Fibroblast of villous mesenchyme (primary cell): ENCODE results near the gene PCAT6. TPM values are rescaled to one million over a fixed set of nuclear protein-coding genes. Genes with fewer than 3 reads are reported as not detected.
"Not testable (repeated sequence)": the region's sequence is repeated elsewhere in the genome, so short reads cannot be mapped to it uniquely, and the experiment has no call there.

ENCODE experiments used
- DNase-seq: peaks from one replicate; pipeline ENCODE4 v3.0.0-alpha.2; 2010; ENCODE audit warnings: low read depth
- H3K4me3 ChIP-seq: 2 replicates; pipeline ENCODE4 v1.5.1; 2011; ENCODE audit warnings: low read depth, mild to moderate bottlenecking, low read length
- CTCF ChIP-seq: IDR thresholded peaks from 2 replicates; pipeline ENCODE4 v1.5.1; 2012; ENCODE audit warnings: low read depth, mild to moderate bottlenecking, low read length; ENCODE audit not compliant: insufficient read depth
- total RNA-seq: library from RNA; depleted of rRNA; stranded (reverse); fragments of >200 nt; gene quantifications from 2 replicates; pipeline ENCODE4 v1.2.3, GENCODE V29; 2012

The PCAT6 gene
- total RNA-seq, 1 donor, result not detected

- no peak overlapping the region for H3K4me3 ChIP-seq
- DNase-seq, result no peak
- no peak for TF ChIP-seq CTCF
These were observed 19.5 kb upstream of the PCAT6 start for GRCh38 chr1:202791077-202791747.

- TF ChIP-seq CTCF, result no peak
These were observed 16.6 kb upstream of the PCAT6 start for GRCh38 chr1:202794051-202794740.

GRCh38 chr1:202794931-202795330 is 15.8 kb upstream of the PCAT6 start:
- H3K4me3 ChIP-seq, DNase-seq: not testable (repeated sequence)

More at GRCh38 chr1:202794051-202794740, 16.6 kb upstream of the PCAT6 start:
- H3K4me3 ChIP-seq, result no peak overlapping the region
- no peak for DNase-seq

- DNase-seq, result no peak
- TF ChIP-seq CTCF, result no peak
- no peak overlapping the region for H3K4me3 ChIP-seq
These were observed 14.1 kb upstream of the PCAT6 start for GRCh38 chr1:202796670-202797069.

- DNase-seq, result no peak
- TF ChIP-seq CTCF, result no peak
- no peak overlapping the region for H3K4me3 ChIP-seq
These were observed 12.5 kb upstream of the PCAT6 start for GRCh38 chr1:202798260-202798659.

- TF ChIP-seq CTCF, result no peak
- no peak overlapping the region for H3K4me3 ChIP-seq
- DNase-seq, result no peak
These were observed 11.9 kb upstream of the PCAT6 start for GRCh38 chr1:202798792-202799331.

GRCh38 chr1:202800742-202801141 is 10.0 kb upstream of the PCAT6 start:
- H3K4me3 ChIP-seq, result no peak overlapping the region
- TF ChIP-seq CTCF, result no peak
- no peak for DNase-seq
